CD4-positive, CD25-positive, alpha-beta regulatory T cell (primary cell): ENCODE results near the gene SLC26A5. TPM values are rescaled to one million over a fixed set of nuclear protein-coding genes. Genes with fewer than 3 reads are reported as not detected.

Experiments used
- ATAC-seq, 2 donors: fragments of 150-1000 bp; cut with Tn5 transposase; one replicate each; pipeline ENCODE4 v1.10.0; 2021; ENCODE audit warnings: low read depth in 2 of 2, moderate number of reproducible peaks in 2 of 2, moderate library complexity in 1 of 2
- DNase-seq, 3 donors: peaks; one replicate each; pipeline versions ENCODE4 v3.0.0 to v3.0.0-alpha.2; 2012 to 2022; ENCODE audit warnings: mixed read lengths in 1 of 3
- H3K27ac ChIP-seq: one replicate; pipeline ENCODE4 v1.7.0; 2013; ENCODE audit warnings: mild to moderate bottlenecking, low read length; ENCODE audit not compliant: insufficient read depth, poor library complexity, severe bottlenecking
- H3K27me3 ChIP-seq: one replicate; pipeline ENCODE4 v1.7.0; 2013; ENCODE audit warnings: low read length; ENCODE audit not compliant: control insufficient read depth, insufficient read depth
- H3K36me3 ChIP-seq: one replicate; pipeline ENCODE4 v1.7.0; 2013; ENCODE audit warnings: mild to moderate bottlenecking, low read length, moderate library complexity; ENCODE audit not compliant: control insufficient read depth, insufficient read depth
- H3K4me1 ChIP-seq: 2 replicates; pipeline ENCODE4 v1.7.0; 2013; ENCODE audit warnings: mild to moderate bottlenecking, low read length; ENCODE audit not compliant: insufficient read depth, control insufficient read depth, poor library complexity, severe bottlenecking
- H3K4me3 ChIP-seq: one replicate; pipeline ENCODE4 v1.7.0; 2013; ENCODE audit warnings: low read depth, mild to moderate bottlenecking, low read length, moderate library complexity
- H3K9me3 ChIP-seq, 2 experiments: 1 replicate in 1 of 2; 2 replicates in 1 of 2; pipeline ENCODE4 v1.7.0; 2013; ENCODE audit warnings: low read length in 2 of 2, mild to moderate bottlenecking in 1 of 2, moderate library complexity in 1 of 2; ENCODE audit not compliant: control insufficient read depth in 2 of 2
- H3K27ac Mint-ChIP-seq, 3 donors: one replicate each; pipeline ENCODE4 v1.8.0; 2020 to 2022; ENCODE audit warnings: mild to moderate bottlenecking in 3 of 3, mixed read lengths in 3 of 3, moderate library complexity in 2 of 3
- H3K27me3 Mint-ChIP-seq: one replicate; pipeline ENCODE4 v1.8.0; 2022; ENCODE audit warnings: mild to moderate bottlenecking, mixed read lengths
- H3K36me3 Mint-ChIP-seq: one replicate; pipeline ENCODE4 v1.8.0; 2020; ENCODE audit warnings: mixed read lengths
- H3K4me1 Mint-ChIP-seq, 4 donors: one replicate each; pipeline ENCODE4 v1.8.0; 2020 to 2022; ENCODE audit warnings: mixed read lengths in 4 of 4, mild to moderate bottlenecking in 1 of 4
- H3K4me3 Mint-ChIP-seq, 4 donors: one replicate each; pipeline ENCODE4 v1.8.0; 2020 to 2022; ENCODE audit warnings: mild to moderate bottlenecking in 4 of 4, mixed read lengths in 4 of 4, moderate library complexity in 3 of 4
- H3K9me3 Mint-ChIP-seq, 7 donors: one replicate each; pipeline ENCODE4 v1.8.0; 2020 to 2022; ENCODE audit warnings: mixed read lengths in 7 of 7, mild to moderate bottlenecking in 3 of 7, moderate library complexity in 2 of 7
- polyA plus RNA-seq, 4 donors: library from polyadenylated mRNA; unstranded; fragments of 300-500 nt; fragmentation: Illumina TruSeq; gene quantifications; one replicate each; pipeline ENCODE4 v1.2.3, GENCODE V29; 2021
- total RNA-seq: library from RNA; stranded (reverse); gene quantifications from one replicate; pipeline ENCODE4 v1.2.3, GENCODE V29; 2022

Gene SLC26A5
- total and polyA plus RNA-seq, 5 donors from 2014 or later = 0.44 TPM; not detected in 4

- no peaks in the 10 kb centered on the region for H3K4me1 ChIP-seq
Observed at GRCh38 chr7:103387242-103387641, 58.8 kb downstream of the SLC26A5 start.

GRCh38 chr7:103382032-103382402 is 64.0 kb downstream of the SLC26A5 start:
- Mint-ChIP-seq H3K27me3 (peaks cover 4% of the 10 kb centered on the region), H3K27ac (no peak overlapping the region)
- no peak for ATAC-seq

More at GRCh38 chr7:103387242-103387641, 58.8 kb downstream of the SLC26A5 start:
- Mint-ChIP-seq H3K9me3 (peaks cover 0 to 1% (median 0%) of the 10 kb centered on the region in 7 donors), H3K27ac (no peak overlapping the region), H3K27me3 (peaks cover 6% of the 10 kb centered on the region), H3K36me3 (no peaks in the 10 kb centered on the region), H3K4me1 (no peaks in the 10 kb centered on the region), H3K4me3 (no peak overlapping the region)
- ATAC-seq = no peak
- Histone ChIP-seq H3K9me3 (no peaks in the 10 kb centered on the region), H3K27ac (no peak overlapping the region), H3K4me3 (no peak overlapping the region), H3K36me3 (no peaks in the 10 kb centered on the region), H3K27me3 (peaks cover 6% of the 10 kb centered on the region)
- no peak for DNase-seq

GRCh38 chr7:103381280-103382031 is 64.6 kb downstream of the SLC26A5 start:
- no peaks in the 10 kb centered on the region for H3K9me3 Mint-ChIP-seq
- H3K4me1 Mint-ChIP-seq = no peaks in the 10 kb centered on the region

More at GRCh38 chr7:103382032-103382402, 64.0 kb downstream of the SLC26A5 start:
- Histone ChIP-seq H3K9me3 (no peaks in the 10 kb centered on the region), H3K27me3 (peaks cover 5% of the 10 kb centered on the region), H3K27ac (no peak overlapping the region), H3K36me3 (no peaks in the 10 kb centered on the region), H3K4me1 (no peaks in the 10 kb centered on the region), H3K4me3 (no peak overlapping the region)
- Mint-ChIP-seq H3K4me3 (no peak overlapping the region), H3K4me1 (no peaks in the 10 kb centered on the region), H3K9me3 (no peaks in the 10 kb centered on the region), H3K36me3 (no peaks in the 10 kb centered on the region)
- no peak for DNase-seq

GRCh38 chr7:103380395-103381191 is 65.4 kb downstream of the SLC26A5 start:
- Mint-ChIP-seq H3K36me3 (no peaks in the 10 kb centered on the region), H3K4me1 (no peaks in the 10 kb centered on the region), H3K9me3 (no peaks in the 10 kb centered on the region), H3K27ac (no peak overlapping the region), H3K27me3 (no peaks in the 10 kb centered on the region), H3K4me3 (no peak overlapping the region)
- H3K4me1 ChIP-seq = no peaks in the 10 kb centered on the region
- no peaks in the 10 kb centered on the region for H3K9me3 ChIP-seq
- no peaks in the 10 kb centered on the region for H3K36me3 ChIP-seq
- DNase-seq = no peak
- no peak overlapping the region for H3K4me3 ChIP-seq
- no peak overlapping the region for H3K27ac ChIP-seq
- H3K27me3 ChIP-seq = peaks cover 5% of the 10 kb centered on the region
- no peak for ATAC-seq

More at GRCh38 chr7:103381280-103382031, 64.6 kb downstream of the SLC26A5 start:
- Histone ChIP-seq H3K9me3 (no peaks in the 10 kb centered on the region), H3K27me3 (peaks cover 5% of the 10 kb centered on the region), H3K4me3 (no peak overlapping the region), H3K4me1 (no peaks in the 10 kb centered on the region), H3K36me3 (no peaks in the 10 kb centered on the region), H3K27ac (no peak overlapping the region)
- ATAC-seq (no peak), DNase-seq (no peak)
- Mint-ChIP-seq H3K27ac (no peak overlapping the region), H3K4me3 (no peak overlapping the region), H3K27me3 (no peaks in the 10 kb centered on the region), H3K36me3 (no peaks in the 10 kb centered on the region)

GRCh38 chr7:103379270-103379975 is 66.6 kb downstream of the SLC26A5 start:
- no peak overlapping the region for H3K27ac ChIP-seq
- H3K27me3 Mint-ChIP-seq = no peaks in the 10 kb centered on the region
- H3K27me3 ChIP-seq = peaks cover 5% of the 10 kb centered on the region
- ATAC-seq (no peak), DNase-seq (no peak)
- peaks cover 0 to under 1% (median 0%) of the 10 kb centered on the region in 4 donors for H3K4me1 Mint-ChIP-seq
- H3K27ac Mint-ChIP-seq = no peak overlapping the region
- H3K4me1 ChIP-seq = no peaks in the 10 kb centered on the region
- no peaks in the 10 kb centered on the region for H3K9me3 Mint-ChIP-seq
- no peaks in the 10 kb centered on the region for H3K36me3 ChIP-seq
- H3K36me3 Mint-ChIP-seq = no peaks in the 10 kb centered on the region
- H3K9me3 ChIP-seq = no peaks in the 10 kb centered on the region
- no peak overlapping the region for H3K4me3 ChIP-seq
- no peak overlapping the region for H3K4me3 Mint-ChIP-seq

- Histone ChIP-seq H3K27me3 (peaks cover 4% of the 10 kb centered on the region), H3K4me1 (peaks cover 8% of the 10 kb centered on the region), H3K27ac (peak overlapping the region; percentile 34), H3K9me3 (no peaks in the 10 kb centered on the region), H3K4me3 (peak overlapping the region; percentile 46), H3K36me3 (peaks cover 8% of the 10 kb centered on the region)
- Mint-ChIP-seq H3K9me3 (peaks cover 0 to 2% (median 0%) of the 10 kb centered on the region in 7 donors), H3K4me3 (peak overlapping the region in 3 of 4 donors; percentile 22 to 66 (median 54)), H3K4me1 (peaks cover 8 to 22% (median 18%) of the 10 kb centered on the region in 4 donors), H3K36me3 (no peaks in the 10 kb centered on the region), H3K27me3 (no peaks in the 10 kb centered on the region), H3K27ac (peak overlapping the region; percentile 0 to 84 (median 27))
- peak in 1 of 2 donors; percentile 43 for ATAC-seq
- peak in 1 of 3 donors; percentile 19 for DNase-seq
Observed at GRCh38 chr7:103373866-103374643, 72.0 kb downstream of the SLC26A5 start.

- H3K4me3 Mint-ChIP-seq = no peak overlapping the region
- Histone ChIP-seq H3K4me1 (peaks cover 8% of the 10 kb centered on the region), H3K36me3 (peaks cover 52% of the 10 kb centered on the region), H3K27ac (no peak overlapping the region), H3K9me3 (no peaks in the 10 kb centered on the region), H3K27me3 (no peaks in the 10 kb centered on the region), H3K4me3 (no peak overlapping the region)
- H3K36me3 Mint-ChIP-seq = peaks cover 30% of the 10 kb centered on the region
- no peaks in the 10 kb centered on the region for H3K27me3 Mint-ChIP-seq
- H3K27ac Mint-ChIP-seq = no peak overlapping the region
- peaks cover 8 to 22% (median 18%) of the 10 kb centered on the region in 4 donors for H3K4me1 Mint-ChIP-seq
- peaks cover 0 to 2% (median 0%) of the 10 kb centered on the region in 7 donors for H3K9me3 Mint-ChIP-seq
- DNase-seq (no peak), ATAC-seq (no peak)
Observed at GRCh38 chr7:103369432-103369831, 76.6 kb downstream of the SLC26A5 start.
